LoVo (cell line): Measurements from ENCODE around the gene SLC30A1.
"Not testable (repeated sequence)": the region's sequence is repeated elsewhere in the genome, so short reads cannot be mapped to it uniquely, and the experiment has no call there.

Experiments used
- DNase-seq: peaks from one replicate; pipeline ENCODE4 v3.0.0-alpha.2; 2016; ENCODE audit warnings: low spot score

SLC30A1 gene, protein sequence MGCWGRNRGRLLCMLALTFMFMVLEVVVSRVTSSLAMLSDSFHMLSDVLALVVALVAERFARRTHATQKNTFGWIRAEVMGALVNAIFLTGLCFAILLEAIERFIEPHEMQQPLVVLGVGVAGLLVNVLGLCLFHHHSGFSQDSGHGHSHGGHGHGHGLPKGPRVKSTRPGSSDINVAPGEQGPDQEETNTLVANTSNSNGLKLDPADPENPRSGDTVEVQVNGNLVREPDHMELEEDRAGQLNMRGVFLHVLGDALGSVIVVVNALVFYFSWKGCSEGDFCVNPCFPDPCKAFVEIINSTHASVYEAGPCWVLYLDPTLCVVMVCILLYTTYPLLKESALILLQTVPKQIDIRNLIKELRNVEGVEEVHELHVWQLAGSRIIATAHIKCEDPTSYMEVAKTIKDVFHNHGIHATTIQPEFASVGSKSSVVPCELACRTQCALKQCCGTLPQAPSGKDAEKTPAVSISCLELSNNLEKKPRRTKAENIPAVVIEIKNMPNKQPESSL

DNA sequence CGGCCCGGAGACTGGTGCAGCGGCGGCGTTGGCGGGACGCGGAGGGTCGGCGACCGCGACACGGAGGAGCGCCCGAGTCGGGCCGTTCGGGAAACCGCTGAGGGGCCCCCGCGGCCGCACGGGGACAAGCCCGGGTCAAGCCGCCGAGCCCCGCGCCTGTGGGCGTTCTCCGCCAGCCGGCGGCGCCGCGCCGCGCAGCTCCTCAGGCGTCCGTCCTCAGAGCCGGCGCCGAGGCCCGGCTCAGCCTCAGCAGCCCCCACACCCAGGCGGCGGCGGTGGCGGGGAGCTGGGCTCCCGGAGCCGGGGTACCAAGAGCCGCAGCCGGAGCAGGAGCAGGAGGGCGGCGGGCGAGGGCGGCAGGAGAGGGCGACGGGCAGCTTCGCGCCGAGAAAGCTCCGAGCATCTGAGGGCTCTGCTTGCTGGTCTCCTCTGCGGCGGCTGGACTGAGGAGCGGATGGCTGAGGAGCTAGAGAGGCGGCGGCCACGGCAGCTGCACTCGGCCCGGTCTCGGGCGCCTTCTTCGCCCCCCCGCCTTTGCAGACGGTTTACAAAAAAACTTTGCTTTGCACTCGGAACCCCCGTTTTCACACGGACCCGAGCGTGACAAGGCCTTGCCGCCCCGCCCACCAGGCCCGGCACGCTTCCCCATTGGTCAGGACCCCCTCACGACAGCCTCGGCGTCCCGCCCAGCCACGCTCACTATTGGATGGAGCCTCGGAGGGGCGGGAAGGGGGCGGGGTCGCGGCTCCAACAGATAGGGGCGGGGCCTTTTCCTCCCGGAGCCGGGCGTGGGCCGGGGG is at the start of gene SLC30A1:
Gene SLC30A1 (minus strand): TSS at position 522 of the 800 bp plus-strand sequence. CDS start 549 bp downstream, outside the sequence.
- peak; percentile 98 for DNase-seq

DNA sequence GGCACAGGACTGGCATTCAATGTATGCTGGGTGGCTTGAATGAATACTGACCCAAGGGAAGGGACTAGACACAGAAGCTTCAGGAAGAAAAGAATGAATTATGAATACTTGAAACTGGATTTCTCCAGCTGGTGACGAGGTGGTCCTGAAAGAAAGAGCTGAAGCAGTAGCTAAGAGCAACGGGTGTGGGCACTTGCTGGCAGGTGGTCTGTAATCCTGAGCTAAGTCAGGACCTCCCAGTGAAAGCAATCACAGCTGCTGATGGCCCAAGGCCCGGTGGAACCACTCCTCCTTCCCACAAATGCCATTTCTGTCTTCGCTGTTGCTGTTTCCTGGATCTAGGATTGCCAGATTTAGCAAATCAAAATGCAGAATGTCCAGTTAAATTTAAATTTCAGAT is 49.5 kb upstream of the SLC30A1 start:
- no peak for DNase-seq

DNA sequence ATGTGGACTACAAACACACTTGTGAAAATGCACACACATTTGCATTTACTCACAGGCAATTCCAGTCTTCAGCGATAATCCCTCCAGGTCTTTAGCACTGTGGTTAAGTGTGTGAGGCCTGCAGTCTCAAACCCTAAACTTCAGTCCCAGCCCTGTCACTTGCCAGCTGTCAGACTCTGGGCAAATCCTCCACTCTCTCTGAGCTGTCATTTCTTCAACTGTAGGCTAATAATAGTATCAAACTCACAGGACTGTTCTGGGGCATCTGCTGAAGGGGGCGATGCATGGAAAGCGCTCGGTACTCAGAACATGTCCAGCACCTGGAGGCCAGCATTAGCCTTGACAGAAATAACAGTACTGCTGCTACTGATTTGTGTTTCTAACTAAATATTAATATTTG is 48.3 kb upstream of the SLC30A1 start:
- DNase-seq: no peak

DNA sequence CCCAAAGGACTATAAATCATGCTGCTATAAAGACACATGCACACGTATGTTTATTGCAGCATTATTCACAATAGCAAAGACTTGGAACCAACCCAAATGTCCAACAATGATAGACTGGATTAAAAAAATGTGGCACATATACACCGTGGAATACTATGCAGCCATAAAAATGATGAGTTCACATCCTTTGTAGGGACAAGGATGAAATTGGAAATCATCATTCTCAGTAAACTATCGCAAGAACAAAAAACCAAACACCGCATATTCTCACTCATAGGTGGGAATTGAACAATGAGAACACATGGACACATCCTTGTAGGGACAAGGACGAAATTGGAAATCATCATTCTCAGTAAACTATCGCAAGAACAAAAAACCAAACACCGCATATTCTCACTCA is 46.9 kb upstream of the SLC30A1 start:
- not testable (repeated sequence) for DNase-seq

DNA sequence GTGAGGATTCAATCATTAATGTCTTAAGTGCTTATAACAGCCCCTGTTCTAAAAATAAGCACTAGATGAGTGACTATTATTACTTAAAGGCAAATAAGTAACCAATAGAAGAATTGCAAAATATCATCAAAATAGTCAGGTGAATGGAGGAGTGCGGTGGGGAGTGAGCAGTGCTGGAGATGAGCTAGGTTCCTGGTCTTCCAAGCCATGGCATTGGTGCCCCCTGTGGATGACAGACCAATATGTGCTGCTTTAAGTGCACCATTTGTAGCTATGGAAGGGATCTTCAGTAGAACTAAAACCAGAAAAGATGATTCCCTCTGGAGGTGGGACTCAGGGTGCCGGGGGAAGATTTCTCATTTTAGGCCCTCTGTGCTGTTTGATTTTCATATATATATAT is 46.1 kb upstream of the SLC30A1 start:
- no peak for DNase-seq

DNA sequence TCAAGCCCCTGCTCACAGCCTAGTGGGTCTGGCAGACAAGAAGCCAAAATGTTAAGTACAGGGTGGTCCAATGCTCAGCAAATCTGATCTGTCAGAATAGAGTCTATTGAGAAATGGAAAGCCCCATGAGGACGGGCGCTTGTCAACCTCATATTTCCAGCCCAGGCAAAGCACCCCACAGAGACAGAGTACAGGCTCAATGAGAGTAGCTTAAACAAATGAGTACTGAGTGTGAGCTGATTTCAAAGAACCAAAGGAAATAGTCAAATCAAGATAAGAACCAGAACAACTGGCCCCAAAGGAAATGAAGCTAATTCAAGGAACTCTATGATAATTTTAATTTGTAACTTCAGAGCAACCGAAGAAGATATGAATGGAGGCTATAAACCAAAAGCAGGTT is 44.6 kb upstream of the SLC30A1 start:
- no peak for DNase-seq

DNA sequence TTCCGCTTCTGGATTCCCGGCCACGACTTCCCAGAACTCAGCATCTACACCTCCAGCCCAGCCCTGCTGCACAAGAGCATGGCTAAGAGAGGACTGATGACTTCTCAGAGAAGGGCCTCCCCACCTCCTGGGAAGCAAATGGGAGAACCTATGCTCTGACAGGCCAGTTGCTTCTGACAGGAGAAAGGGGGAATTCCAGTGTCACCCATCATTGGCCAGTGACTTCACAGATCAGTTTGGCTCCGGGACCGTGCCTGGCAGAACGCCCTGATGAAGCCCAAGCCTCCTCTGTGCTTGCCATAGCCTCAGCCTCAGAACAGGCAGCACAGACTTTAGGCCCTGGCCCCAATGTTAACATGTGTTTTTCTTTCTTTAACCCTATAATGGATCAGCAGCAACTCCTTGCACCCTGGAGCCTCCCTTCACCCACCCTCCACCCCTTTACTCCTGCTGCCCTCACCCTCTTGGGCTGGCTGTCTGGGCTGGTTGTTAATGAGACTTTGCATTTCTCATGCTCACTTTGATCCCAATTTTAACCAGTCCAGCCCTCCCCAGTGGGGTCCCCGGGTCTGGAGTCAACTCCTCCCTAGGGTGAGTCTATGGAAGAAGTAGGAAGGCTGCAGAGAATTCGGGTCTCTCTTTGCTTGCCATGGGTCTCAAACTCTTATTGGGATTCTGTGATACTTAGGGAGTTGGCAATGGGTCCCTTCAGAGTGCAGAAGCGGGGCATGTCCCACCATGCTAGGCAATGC is 42.7 kb upstream of the SLC30A1 start:
- DNase-seq: no peak

DNA sequence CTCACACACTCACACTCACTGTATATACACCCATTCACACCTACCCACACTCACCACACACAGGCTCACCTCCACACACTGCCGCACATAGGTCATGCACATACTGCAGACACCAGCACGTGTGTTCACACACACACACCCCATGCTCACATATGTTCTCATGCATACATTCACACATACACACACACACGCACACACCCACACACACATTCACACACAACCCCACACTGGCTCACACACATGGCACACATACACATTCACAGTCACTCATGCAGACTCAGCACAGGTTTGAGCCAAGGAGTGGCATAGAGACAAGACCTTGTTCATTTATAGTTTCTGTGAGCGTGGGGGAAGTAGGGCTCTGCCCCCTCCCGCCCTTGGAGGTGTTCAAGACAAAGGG is 41.1 kb upstream of the SLC30A1 start:
- no peak for DNase-seq

DNA sequence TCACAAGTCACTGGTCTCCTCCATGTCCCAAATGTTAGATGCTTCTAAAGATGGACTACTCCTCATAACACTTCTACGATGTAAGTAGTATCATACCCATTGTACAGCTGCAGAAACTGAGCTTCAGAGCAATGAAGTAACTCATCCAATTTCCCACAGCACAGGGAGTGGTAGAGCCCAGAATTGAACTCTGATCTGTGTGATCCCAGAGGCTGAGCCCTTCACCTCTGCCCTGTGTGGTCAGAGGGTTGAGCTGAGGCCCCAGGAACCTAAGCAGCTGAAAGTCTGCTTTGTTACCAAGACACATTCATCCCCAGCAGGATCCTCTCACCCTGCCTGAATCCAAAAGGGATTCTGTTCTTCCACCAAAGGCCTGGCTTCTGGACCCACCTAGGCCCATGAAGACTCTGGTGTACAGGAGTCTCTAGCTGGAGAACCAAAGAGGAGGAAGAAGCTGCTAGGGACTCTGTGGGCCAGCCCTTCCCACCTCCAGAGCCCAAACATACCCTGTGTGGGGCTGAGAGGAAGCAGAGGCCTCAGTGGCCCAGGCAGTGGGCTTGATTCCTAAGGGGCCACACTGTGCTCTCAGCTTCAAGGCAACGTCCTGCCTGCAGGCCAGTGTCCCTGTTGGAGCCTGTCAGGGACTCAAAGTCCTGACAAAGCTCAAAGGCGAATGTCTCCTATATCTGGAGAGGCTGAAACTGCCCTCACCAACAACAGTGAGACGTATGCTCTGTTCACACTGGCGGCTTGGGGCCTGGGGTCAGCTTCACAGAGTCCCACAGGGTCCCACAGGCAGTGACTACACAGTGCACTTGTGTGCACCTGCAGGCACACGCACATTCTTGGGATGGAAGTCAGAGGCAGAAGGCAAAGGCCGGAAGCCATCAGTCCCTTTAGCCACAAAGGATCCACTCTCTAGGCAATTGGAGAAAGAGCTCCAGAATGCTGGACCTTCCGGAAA is 40.4 kb upstream of the SLC30A1 start:
- DNase-seq: no peak

DNA sequence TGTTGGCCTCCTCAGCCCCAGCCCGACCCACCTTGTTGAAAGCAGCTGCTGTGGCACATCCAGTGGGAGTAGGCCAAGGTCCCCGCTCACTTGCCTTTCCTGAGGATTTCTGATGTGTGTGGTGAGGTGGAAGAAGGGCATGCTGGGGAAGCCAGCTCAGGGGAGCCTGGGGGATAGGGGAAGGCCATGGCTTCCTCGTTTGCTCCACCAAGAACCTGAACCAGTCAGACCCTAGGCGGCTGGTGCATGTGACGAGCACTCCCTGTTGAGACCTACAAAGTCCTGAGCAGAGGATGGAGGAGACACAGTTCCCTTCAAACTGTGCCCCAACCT is 38.0 kb upstream of the SLC30A1 start:
- DNase-seq: no peak

DNA sequence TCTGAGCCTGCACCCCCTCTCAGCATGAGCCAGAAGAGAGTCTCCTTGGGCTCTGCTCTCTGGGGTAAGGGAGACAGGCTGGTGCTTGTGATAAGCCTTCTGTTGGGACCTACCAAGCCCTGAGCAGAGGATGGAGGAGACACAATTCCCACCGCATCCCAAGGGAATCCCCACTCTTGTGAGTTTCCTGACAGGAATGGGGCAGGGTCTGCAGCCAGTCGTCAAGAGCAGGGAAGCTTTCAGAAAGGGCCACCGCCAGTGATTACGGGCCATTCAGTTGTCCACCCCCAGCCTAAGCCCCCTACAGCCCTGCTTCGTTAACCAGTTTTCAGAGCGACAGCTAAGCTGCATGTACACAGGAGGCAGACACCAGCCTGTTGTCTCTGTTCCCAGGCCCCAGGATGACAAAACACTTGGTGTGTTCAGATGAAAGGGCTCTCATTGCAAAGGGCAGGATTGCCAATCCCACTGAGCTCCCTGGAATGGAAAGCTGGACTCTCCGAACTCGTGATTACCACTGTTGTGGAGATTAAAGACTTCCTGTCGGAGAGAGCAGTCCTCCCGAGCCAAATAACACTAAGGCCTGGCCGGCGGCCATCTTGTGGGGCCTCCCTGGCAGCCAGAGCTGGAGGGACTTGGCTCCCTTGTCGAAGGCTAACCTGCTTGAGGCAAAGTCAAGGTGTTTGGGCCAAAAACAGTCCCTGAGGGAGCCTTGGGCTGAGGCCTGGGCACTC is 37.4 kb upstream of the SLC30A1 start:
- DNase-seq: no peak

DNA sequence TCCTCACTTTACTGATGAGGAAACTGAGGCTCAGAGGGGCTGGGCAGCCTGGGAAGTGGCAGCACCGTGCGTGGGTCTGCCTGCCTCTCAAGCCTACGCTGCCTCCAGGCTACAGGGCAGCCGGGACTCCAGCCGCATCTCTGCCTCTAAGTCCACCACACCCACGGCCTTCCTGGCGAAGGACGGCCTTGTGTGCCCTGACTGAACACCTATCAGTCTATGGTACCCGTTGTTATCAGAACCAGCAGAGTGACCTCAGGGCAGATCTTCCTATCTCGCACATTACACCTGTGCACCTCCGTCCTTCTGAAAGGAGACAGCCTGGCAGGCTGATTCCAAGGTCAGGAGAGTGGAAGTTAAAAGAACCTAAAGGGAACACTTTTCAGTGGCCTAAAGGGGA is 35.7 kb upstream of the SLC30A1 start:
- no peak for DNase-seq

DNA sequence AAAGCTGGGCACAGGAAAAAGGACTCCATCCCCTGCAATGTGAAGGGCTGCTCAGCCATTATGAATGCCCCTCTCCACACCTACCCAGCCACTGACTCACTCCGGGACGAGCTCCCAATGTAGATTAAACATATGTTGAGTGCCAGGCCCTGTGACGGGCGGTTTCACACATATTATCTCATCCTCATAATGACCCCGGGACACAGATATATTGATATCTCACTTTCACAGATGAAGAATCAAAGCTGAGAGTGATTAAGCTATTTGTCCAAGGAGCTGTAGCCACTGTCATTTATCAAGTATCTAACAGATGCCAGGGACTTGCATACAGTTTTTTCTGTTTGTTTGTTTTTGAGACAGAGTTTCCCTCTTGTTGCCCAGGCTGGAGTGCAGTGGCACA is 35.0 kb upstream of the SLC30A1 start:
- DNase-seq: no peak

DNA sequence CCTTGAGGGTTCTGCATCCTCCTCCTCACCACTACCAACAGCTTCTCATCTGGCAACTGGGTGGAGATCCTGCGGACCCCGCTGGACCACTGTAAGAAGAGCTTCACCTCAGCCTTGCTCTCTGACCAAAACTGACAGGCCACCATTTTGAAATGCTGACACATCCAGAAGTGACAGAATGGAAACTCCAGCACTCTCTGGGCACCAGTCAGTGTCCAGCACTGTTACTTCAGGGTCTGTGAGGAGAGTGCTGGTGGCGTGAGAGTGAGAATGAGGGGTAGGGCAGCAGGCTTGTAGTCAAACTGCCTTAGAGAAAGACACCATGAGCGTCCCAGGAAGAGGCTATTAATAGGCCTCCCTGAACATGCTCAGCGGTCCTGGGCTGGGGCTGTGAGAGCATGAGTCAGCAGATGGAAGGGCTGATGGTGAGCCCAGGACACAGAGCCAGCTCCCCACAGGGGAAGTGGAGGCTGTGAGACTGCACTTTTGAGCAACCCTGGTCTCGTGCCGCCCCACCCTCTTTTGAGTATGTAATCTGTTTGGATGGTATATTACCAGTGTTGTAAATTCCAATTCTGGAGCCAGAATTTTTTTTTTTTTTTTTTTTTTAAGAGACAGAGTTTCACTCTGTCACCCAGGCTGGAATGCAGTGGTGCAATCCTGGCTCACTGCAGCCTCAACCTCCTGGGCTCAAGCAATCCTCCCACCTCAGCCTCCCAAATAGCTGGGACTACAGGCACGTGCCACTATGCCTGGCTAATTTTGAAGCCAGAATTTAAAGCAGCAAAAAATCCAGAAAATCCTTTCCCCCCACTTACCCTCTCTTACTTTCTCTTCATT is 34.4 kb upstream of the SLC30A1 start:
- DNase-seq: peak; percentile 90

DNA sequence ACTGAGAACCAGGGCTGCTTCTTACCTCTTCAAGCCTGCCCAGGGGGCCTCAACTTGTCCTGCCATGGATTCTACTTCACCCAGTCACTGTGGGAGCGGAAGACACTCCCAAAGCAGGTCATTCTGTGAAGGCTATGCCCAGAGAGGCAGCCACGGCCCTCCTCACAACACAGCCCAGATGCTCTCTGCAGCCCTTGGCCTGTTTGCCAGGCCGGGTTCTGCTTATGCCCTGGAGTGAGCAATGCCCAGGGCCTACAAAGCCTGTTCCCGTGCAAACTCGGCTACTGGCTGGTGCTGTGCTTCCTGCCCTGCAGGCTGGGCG is 33.8 kb upstream of the SLC30A1 start:
- DNase-seq: no peak

DNA sequence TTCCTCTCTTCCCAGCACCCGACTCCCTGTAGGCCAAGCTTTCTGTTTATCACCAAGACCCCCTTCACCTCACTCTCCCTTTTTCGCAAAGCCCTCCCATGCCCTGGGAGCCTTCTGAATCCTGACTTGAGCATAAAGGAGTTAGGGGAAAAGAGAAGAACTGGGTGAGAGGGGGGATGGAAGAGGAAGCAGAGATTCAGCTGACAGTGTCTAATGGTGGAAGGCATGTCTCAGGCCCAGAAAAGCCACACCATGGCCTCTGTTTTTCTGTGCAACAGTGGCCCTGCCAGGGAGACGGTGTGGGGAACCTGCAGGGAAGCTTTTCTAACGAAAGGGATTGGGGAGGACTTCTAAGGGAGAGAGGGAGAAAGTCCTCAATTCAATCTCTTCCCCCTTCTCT is 32.9 kb upstream of the SLC30A1 start:
- no peak for DNase-seq

DNA sequence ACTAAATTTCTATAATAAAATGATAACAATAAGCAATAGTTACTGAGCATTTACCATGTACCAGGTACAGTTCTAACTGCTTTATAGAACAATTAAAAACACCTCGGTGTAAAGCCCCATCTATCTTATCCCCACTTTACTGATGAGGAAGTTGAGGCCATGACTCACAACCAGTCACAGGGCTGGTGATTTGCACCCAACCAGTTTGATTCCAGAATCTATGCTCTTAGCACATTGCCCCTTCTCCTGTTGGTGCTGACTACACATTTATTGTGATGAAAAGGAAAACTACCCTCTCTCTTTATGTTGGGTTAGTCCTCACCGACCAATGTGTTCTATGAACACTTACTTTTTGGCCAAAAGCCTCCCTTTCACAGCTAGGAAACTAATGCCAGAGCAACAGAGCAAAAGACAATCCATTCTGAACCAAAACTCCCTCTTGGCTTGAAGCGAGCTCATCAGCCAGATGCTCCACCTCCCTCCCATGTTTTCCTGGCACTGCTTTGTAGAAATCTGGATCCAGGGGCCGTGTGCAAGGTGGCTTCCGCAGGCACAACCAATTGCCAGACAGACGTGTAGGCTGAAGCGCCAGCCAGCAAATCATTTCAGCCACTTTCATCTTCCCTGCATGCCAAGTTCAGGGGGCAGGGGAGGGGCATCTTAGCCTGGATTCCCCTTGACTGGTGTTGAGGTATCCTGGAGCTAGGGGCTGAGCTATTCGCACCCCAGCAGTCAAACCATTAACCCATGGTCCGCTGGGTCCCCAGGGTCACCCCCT is 32.0 kb upstream of the SLC30A1 start:
- DNase-seq: no peak

DNA sequence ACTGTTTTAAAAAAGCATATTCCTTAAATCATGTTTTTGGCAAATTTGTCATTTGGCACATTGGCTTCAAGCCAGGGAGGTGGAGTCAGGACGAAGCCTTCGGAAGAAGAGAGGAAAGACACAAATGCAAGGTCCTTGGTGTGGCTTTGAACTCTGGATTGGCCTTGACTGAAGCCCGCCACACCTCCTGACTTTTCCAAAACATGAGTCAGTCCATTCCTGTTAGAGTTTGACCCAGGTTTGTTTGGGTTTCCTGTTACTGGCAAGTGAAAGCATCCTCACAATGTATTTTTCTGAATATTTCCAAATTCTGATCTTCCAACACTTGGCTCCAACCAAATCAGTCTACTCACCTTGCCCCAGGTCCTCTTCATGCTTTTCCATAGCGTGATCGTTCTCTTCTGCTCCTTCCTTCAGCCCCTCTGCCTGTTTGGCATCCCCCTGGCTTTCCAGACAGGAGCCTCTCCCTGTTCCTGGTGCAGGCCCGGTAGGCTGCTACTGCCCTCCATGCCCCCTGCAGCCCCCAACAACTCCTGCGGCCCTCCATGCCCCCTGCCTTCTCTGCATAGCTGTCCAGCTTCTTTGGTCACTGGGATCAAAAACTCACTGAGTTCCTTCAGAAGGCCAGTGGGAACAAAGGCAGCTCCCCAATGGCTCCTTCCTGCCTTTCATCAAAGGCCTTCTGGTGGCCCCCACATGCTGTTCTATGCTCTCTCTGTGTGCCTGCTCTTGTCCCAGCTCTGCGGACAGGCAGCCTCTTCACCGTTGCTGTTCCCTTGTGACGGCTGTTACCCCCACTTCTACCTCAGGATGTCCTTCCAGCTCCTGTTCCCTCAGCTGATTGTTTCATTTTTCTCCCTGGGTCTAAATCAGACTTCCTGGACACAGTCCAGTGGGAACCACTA is 30.4 kb upstream of the SLC30A1 start:
- DNase-seq: no peak
